AG09319 (cell line): ENCODE data around the gene HS6ST3.

Experiments used
- DNase-seq: peaks from one replicate; pipeline ENCODE4 v3.0.0-alpha.2; 2010; ENCODE audit warnings: low read depth; ENCODE audit errors: extremely low read depth
- TF ChIP-seq, protein P1 (sequence below): IDR thresholded peaks from 2 replicates; pipeline ENCODE4 v1.5.1; 2011; ENCODE audit warnings: low read depth, mild to moderate bottlenecking, inconsistent platforms, low read length, moderate library complexity

Gene HS6ST3

DNA sequence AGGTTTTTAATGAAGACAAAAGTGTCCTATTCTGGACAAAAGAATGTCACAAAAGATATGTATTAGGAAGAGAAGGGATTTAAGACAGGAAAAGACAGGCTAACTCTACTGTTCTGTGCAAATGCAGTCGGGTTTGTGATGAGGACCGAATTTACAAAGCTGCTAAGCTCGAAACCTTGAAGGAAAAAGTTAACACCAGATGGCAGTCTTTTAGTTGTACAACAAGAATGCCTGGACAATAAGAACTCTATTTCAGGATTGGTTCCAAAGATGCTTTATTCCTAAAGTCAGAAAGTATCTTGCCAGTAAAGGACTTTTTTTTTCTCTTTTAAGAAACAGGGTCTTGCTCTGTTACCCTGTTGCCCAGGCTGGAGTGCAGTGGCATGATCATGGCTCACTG lies 51.1 kb downstream of the HS6ST3 start:
- TF ChIP-seq, protein P1, sequence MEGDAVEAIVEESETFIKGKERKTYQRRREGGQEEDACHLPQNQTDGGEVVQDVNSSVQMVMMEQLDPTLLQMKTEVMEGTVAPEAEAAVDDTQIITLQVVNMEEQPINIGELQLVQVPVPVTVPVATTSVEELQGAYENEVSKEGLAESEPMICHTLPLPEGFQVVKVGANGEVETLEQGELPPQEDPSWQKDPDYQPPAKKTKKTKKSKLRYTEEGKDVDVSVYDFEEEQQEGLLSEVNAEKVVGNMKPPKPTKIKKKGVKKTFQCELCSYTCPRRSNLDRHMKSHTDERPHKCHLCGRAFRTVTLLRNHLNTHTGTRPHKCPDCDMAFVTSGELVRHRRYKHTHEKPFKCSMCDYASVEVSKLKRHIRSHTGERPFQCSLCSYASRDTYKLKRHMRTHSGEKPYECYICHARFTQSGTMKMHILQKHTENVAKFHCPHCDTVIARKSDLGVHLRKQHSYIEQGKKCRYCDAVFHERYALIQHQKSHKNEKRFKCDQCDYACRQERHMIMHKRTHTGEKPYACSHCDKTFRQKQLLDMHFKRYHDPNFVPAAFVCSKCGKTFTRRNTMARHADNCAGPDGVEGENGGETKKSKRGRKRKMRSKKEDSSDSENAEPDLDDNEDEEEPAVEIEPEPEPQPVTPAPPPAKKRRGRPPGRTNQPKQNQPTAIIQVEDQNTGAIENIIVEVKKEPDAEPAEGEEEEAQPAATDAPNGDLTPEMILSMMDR = no peak
- no peak for DNase-seq

DNA sequence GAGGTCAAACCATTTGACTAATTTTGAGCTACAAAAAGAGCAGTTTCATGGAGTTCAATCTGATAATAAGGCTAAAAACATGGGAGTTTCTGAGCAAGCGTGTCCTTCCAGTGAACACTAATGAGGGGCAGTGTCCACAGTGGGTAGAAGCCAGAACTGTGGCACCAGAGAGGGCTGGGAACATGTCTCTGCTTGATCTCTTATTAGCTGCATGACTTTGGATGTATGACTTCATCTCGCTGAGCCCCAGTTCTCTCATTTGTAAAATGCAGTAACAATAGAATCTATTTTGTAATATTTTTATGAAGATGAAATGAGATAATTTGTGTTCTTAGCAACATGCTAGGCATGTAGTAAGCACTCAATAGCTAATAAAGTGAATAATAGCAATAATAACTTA lies 69.8 kb downstream of the HS6ST3 start:
- TF ChIP-seq, protein P1 = no peak
- DNase-seq = no peak

DNA sequence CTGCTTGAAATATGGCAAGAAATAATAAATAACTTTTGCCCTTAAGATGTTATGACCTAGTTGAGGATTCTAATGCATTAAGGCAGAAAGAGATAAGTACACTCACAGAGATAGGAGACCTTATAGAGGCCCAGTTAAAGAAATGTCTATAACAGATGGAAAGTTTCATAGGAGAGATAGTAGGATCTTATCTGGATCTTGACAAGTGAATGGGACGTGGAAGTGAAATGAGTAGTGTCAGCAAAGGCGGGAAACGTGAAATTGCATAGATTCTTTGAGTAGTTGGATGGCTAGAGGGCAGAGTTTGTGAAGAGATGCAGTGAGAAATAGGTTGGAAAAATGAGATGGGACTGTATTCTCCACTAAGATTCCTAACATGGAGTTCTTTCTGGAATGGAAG lies 71.2 kb downstream of the HS6ST3 start:
- TF ChIP-seq, protein P1 = no peak
- DNase-seq = no peak

DNA sequence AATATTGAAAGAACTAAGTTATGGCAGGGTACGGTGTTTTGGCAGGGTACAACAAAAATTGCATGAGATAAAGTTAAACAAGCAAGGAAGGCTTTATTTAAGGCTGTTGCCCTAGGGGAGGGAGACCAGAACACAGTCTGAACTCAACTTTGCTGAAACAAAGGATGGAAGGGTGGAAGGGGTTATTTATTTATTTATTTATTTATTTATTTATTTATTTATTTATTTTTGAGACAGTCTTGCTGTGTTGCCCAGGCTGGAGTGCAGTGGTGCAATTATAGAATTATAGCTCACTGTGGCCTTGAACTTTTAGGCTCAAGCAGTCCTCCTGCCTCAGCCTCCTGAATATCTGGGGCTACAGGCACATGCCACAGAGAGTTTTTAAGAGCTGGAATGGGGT lies 75.9 kb downstream of the HS6ST3 start:
- TF ChIP-seq, protein P1 = no peak

DNA sequence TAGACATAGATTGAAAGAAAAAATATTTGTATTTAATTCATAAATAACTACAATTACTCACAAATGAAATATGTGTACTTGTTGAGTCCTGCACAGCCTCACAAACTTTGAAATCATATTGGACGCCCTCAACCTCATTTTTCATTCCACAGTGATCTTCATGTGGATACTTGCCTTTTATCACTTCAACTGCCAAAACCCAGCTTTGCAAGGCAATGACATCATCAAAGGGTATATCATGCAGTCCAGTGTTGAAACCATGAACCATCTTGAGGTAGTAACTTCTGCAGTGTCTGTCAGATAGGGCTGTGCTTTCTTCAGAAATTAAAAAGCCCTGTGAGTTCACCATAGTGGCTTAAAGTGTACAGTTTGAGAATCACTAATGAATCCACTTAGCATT lies 82.2 kb downstream of the HS6ST3 start:
- DNase-seq = no peak
- TF ChIP-seq, protein P1 = no peak

More for the DNA sequence above, 75.9 kb downstream of the HS6ST3 start:
- DNase-seq = no peak

DNA sequence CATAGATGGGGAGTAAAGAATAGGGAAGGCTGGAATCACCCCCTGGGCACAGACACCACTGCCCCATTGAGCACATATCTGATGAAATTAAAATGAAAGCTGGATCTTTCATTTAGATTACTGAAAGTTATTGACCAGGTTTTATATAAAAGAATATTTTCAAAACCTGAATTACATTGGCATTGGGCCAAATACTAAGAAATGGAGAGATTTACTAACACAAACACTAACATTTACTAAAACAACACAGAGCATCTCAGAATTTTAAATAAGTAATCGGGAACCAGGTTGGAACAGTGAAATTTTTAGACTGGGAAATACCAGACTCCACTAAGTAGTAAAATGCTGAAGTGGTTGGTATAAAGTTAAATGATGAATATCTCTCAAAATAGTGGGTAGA lies 88.9 kb downstream of the HS6ST3 start:
- DNase-seq = no peak
- TF ChIP-seq, protein P1 = no peak

DNA sequence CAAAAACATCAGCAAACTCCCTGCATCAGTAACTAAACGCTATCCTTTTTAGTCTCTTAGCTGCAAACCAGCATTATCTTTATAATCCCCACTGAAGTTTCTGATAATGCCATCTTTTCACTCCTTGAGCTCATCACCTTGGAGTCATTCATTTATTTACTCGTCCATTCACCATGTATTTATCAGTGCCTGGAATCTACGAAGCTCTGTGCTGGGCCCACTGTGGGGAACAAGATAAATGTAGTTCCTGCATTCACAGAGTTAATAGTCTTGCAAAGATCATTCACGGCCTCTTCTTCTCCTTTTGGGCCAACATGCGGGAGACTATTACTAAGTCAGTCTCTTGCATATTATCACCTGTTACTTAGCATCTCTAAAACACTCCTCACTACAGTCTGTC lies 89.4 kb downstream of the HS6ST3 start:
- TF ChIP-seq, protein P1 = no peak
- DNase-seq = no peak
